Mammary epithelial cell (primary cell): ENCODE results near the gene FAM110A.

Experiments used
- EZH2 ChIP-seq: IDR thresholded peaks from 2 replicates; pipeline ENCODE4 v1.6.1; 2012; ENCODE audit warnings: low read length, inconsistent platforms, borderline replicate concordance
- TF ChIP-seq, protein P1 (sequence below), 2 donors: IDR thresholded peaks in 1 of 2; conservative IDR thresholded peaks in 1 of 2; 2 replicates each; pipeline ENCODE4 v1.5.1; 2011 to 2012; ENCODE audit warnings: inconsistent platforms in 2 of 2, low read length in 2 of 2, mild to moderate bottlenecking in 2 of 2, control low read depth in 1 of 2, low read depth in 1 of 2; ENCODE audit not compliant: insufficient read depth in 1 of 2; ENCODE audit errors: extremely low read depth in 1 of 2

GRCh38 chr20:836190-836589, 2.7 kb downstream of the FAM110A start:
- TF ChIP-seq EZH2, result no peak
- TF ChIP-seq, protein P1, sequence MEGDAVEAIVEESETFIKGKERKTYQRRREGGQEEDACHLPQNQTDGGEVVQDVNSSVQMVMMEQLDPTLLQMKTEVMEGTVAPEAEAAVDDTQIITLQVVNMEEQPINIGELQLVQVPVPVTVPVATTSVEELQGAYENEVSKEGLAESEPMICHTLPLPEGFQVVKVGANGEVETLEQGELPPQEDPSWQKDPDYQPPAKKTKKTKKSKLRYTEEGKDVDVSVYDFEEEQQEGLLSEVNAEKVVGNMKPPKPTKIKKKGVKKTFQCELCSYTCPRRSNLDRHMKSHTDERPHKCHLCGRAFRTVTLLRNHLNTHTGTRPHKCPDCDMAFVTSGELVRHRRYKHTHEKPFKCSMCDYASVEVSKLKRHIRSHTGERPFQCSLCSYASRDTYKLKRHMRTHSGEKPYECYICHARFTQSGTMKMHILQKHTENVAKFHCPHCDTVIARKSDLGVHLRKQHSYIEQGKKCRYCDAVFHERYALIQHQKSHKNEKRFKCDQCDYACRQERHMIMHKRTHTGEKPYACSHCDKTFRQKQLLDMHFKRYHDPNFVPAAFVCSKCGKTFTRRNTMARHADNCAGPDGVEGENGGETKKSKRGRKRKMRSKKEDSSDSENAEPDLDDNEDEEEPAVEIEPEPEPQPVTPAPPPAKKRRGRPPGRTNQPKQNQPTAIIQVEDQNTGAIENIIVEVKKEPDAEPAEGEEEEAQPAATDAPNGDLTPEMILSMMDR (conservative IDR thresholded peaks at IDR 0.05 in 1 of 2, IDR thresholded peaks at IDR 0.05 in 1 of 2; ENCODE audit: extremely low read depth in 1 of 2, insufficient read depth in 1 of 2, low read depth in 1 of 2, low read length in 2 of 2), result no peak
